ENCODE results near the gene CENPN. TPM values are rescaled to one million over a fixed set of nuclear protein-coding genes. Genes with fewer than 3 reads are reported as not detected.

CENPN gene
- total RNA-seq, 1 experiment from 2014 or later = 56.6 TPM

GRCh38 chr16:81061871-81062608 is 55.0 kb downstream of the CENPN start:
- Histone ChIP-seq H3K27ac (ENCODE audit: low read length) (no peak overlapping the region), H3K27me3 (ENCODE audit: control insufficient read depth, insufficient read depth, low read length) (no peaks in the 10 kb centered on the region), H3K9me3 (ENCODE audit: control insufficient read depth, insufficient read depth, low read depth, low read length) (no peaks in the 10 kb centered on the region), H3K36me3 (ENCODE audit: control insufficient read depth, insufficient read depth, low read length) (no peaks in the 10 kb centered on the region), H3K4me3 (ENCODE audit: low read depth in 2 of 2, low read length in 2 of 2) (no peak overlapping the region), H3K4me1 (ENCODE audit: control insufficient read depth, insufficient read depth, low read length) (no peaks in the 10 kb centered on the region)
- DNase-seq (ENCODE audit: low read depth, low spot score) (no peak), ATAC-seq (no peak)
- BruUV-seq (replicated peaks) = no TSS peak
- TF ChIP-seq CTCF (IDR thresholded peaks at IDR 0.05) = no peak
- TF ChIP-seq REST (IDR thresholded peaks at IDR 0.05; ENCODE audit: insufficient read depth in 1 of 2, low read depth in 2 of 2, low read length in 1 of 2) = no peak
- no peak for TF ChIP-seq SIN3A (IDR thresholded peaks at IDR 0.05; ENCODE audit: borderline replicate concordance, insufficient read depth, low read depth, low read length)
- no peak for TF ChIP-seq POLR2AphosphoS5 (IDR thresholded peaks at IDR 0.05; ENCODE audit: low read depth, low read length)
- TF ChIP-seq TCF7L2 (IDR thresholded peaks at IDR 0.05; ENCODE audit: low read depth, low read length) = no peak
- ChIA-PET CTCF (no interaction called here), POLR2A (no interaction called here)
- in situ Hi-C loops (cut with HindIII; ENCODE audit: low pct_unique_long_range_greater_than_20kb, low sequenced_read_pairs) (no loop called here), intact Hi-C loops (cut with micrococcal nuclease; ENCODE audit: unreplicated experiment) (no loop called here)

- ATAC-seq (no peak), DNase-seq (ENCODE audit: low read depth, low spot score) (no peak)
- intact Hi-C loops (cut with micrococcal nuclease; ENCODE audit: unreplicated experiment) (no loop called here), in situ Hi-C loops (cut with HindIII; ENCODE audit: low pct_unique_long_range_greater_than_20kb, low sequenced_read_pairs) (no loop called here)
- H3K9me3 ChIP-seq (ENCODE audit: control insufficient read depth, insufficient read depth, low read depth, low read length) = no peaks in the 10 kb centered on the region
- H3K27ac ChIP-seq (ENCODE audit: low read length) = no peak overlapping the region
- H3K36me3 ChIP-seq (ENCODE audit: control insufficient read depth, insufficient read depth, low read length) = no peaks in the 10 kb centered on the region
- no peak overlapping the region for H3K4me3 ChIP-seq (ENCODE audit: low read depth in 2 of 2, low read length in 2 of 2)
- CTCF ChIA-PET = interaction anchor here (1.0 kb wide), 1 partner anchor 31 kb away, joined by 4 read pairs; the partner anchor contains the start of gene ATMIN
- no peaks in the 10 kb centered on the region for H3K4me1 ChIP-seq (ENCODE audit: control insufficient read depth, insufficient read depth, low read length)
- POLR2A ChIA-PET = no interaction called here
- TF ChIP-seq TCF7L2 (IDR thresholded peaks at IDR 0.05; ENCODE audit: low read depth, low read length) = no peak
- TF ChIP-seq SIN3A (IDR thresholded peaks at IDR 0.05; ENCODE audit: borderline replicate concordance, insufficient read depth, low read depth, low read length) = no peak
- no peak for TF ChIP-seq CTCF (IDR thresholded peaks at IDR 0.05)
- TF ChIP-seq REST (IDR thresholded peaks at IDR 0.05; ENCODE audit: insufficient read depth in 1 of 2, low read depth in 2 of 2, low read length in 1 of 2) = no peak
- no peak for TF ChIP-seq POLR2AphosphoS5 (IDR thresholded peaks at IDR 0.05; ENCODE audit: low read depth, low read length)
- no TSS peak for BruUV-seq (replicated peaks)
- no peaks in the 10 kb centered on the region for H3K27me3 ChIP-seq (ENCODE audit: control insufficient read depth, insufficient read depth, low read length)
Measured at GRCh38 chr16:81066681-81067080, 59.7 kb downstream of the CENPN start.
